Hypothalamus (tissue), 51 donors: ENCODE data around the gene CLEC3B.
"Not testable (repeated sequence)": the region's sequence is repeated elsewhere in the genome, so short reads cannot be mapped to it uniquely, and the experiment has no call there.

Experiments
- DNase-seq, 51 donors: peaks; one replicate each; lab custom pipeline; 2025; lab: John Stamatoyannopoulos, UW

The CLEC3B gene

DNA sequence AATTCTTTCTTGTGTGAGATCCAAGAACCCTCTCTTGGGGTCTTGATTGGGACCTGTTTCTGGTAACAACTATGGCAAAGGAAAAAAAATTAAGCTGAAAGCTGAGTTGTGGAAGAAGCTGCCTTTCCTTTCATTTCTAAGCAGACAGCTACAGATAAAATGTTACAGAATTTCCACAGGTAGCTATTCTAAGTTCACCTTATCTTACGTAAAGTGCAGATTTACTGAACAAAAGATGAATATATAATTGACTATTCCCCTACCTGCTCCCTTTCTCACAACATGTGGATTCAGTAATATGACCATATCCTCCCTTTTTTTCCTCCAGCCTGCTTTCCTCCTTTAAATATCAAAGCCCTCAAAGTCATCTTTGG lies 36.6 kb downstream of the CLEC3B start:
- no peak for DNase-seq

DNA sequence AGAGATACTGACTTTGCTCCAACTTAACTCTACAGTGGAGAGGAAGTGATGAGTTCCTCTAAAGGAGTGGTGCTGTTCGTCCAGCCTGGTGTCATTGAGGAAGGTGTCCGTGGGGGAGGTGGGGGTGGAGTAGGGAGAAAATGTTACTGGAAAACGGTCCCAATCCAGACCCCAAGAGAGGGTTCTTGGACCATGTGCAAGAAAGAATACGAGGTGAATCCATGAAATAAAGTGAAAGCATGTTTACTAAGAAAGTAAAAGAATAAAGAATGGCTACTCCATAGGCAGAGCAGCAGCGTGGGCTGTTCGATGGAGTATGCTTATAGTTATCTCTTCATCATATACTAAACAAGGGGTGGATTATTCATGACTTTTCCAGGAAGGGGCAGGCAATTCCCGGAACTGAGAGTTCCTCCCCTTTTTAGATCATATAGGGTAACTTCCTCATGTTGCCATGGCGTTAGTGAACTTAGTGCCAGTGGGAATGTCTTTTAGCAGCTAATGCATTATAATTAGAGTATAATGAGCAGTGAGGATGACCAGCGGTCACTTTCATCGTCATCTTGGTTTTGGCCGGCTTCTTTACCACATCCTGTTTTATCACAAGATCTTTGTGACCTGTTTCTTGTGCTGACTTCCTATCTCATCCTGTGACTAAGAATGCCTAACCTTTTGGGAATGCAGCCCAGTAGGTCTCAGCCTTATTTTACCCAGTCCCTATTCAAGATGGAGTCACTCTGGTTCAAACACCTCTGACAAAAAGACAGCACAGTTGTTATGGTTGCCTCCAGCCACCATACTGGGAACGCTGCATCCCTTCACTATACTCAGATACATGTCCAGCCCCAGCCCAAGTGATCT lies 38.6 kb downstream of the CLEC3B start:
- DNase-seq = peak in 2 of 51 donors; percentile 3 to 5

DNA sequence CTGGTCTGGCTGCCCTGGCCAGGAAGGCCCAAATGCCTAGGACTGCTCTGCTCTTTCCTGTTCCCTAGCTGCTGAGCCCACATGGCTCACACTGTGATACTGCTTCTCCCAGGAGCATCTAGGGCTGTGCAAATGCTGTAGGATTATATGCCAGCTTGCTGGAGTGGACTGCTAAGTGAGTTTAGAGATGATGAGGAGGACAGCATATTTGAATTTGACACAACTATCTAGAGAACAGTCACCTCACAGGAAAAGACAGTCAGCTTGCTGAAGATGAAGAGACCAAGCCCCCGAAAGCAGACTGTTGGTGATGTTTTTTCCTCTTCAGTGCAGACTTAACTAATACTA lies 39.2 kb downstream of the CLEC3B start:
- no peak for DNase-seq

DNA sequence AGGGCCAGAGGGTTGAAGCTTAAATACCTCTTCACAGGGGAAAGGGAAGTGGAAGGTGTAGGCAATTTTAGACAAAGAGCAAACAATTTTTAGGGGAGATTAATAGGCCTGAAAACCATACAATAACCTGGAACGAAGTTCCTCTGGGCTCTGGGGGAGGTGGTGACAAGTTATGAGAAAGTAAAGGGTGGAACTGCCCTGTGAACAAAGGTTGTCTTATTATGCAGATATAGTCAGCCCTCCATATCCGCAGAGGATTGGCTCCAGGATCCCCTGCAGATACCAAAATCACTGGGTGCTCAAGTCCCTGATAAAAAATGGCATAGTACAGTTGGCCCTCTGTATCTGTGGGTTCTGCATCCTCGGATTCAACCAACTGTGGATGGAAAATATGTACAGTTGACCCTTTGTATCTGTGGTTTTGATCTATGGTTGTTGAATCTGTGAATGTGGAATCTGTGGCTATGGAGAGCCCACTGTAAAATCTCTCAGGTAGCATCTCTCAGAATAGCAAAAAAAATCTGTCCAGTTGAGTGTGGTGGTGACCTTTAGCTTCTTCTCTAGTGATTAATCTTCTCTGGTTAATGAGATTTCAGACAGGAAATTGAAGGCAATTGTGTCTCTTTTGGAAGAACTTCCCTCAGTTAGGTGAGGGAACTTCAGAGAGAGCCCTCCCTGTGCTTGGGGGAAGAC lies 40.2 kb downstream of the CLEC3B start:
- DNase-seq = no peak

DNA sequence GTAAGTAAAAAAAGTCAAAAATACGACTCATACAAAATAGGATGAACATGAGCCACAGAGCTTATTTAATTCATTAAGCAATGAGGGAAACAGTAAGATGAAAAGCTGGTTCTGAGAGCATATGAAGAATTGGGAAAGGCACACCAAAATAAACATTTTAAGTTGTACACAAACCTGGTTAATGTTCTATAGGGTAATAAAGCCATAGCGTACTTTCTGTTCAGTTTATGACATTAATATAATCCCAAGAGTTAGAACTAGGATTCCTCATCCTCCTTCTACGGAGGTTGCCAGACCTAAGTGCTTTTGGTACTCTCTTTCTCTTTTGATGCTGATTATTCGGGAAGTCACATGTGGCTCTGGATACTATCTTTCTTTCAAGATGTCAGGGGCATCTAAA lies 41.4 kb downstream of the CLEC3B start:
- DNase-seq = no peak

DNA sequence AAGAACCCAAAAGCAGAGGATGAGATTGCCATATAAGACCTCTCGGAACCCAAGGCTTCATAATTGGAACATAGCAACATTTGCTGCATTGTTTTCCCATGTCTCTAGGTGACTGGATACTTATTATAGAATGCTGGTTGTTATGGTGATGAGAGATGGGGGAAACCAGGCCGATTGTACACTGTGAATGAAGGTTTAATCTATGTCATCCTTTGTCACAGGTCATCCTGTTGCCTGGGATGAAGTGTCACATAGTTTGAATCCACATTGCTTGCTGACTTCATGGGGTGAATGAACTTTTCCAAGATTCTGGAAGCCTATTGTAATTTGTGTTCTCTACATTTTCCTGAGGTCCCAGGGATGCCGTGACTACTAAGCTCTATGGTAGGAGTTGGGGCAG lies 41.8 kb downstream of the CLEC3B start:
- no peak for DNase-seq

DNA sequence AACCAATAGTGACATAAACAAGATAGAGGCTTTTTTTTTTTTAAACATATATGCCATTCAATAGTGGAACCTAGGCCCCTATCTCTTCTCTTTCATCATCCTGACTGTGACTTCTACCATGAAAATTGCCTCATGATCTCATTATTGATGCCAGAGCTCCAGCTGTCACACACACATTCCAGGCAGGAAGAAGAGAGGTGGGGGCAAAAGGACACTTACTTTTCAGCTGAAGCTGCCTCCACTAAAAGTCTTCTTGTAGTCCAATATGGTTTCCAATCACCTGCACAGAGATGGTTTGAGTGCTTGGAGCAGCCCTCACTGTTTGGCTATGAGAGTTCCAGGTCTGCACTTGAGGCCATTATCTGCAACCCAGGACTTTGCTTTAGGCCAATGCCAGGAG lies 45.0 kb downstream of the CLEC3B start:
- DNase-seq = no peak

DNA sequence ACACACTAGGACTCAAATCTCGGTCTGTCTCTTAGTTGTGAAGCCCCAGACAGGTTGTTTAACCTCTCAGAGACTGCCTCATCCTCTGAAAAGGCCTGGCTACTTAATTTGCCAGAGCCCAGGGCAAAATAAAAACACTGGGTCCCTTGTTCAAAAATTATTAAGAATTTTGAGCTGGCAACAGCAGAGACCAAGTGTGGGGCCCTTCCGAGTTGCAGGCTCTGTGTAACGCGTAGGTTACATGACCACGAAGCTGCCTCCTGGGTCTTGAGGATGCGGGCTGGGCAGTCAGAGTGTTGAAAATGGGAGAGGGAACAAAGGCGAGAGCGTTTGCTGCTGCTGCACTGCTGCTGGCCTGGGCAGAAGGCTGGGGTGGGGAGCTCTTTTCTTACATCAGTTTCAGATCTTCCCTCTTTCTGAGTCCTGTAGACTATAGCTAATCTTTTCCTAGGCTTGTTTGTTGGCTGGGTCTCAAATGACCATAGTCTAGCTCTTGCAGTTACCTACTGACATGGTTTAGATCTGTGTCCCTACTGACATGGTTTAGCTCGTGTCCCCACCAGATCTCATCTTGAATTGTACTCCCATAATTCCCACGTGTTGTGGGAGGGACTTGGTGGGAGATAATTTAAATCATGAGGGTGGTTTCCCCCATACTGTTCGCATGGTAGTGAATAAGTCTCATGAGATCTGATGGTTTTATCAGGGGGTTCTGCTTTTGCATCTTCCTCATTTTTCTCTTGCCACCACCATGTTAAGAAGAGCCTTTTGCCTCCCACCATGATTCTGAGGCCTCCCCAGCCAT lies 49.9 kb downstream of the CLEC3B start:
- DNase-seq = no peak

DNA sequence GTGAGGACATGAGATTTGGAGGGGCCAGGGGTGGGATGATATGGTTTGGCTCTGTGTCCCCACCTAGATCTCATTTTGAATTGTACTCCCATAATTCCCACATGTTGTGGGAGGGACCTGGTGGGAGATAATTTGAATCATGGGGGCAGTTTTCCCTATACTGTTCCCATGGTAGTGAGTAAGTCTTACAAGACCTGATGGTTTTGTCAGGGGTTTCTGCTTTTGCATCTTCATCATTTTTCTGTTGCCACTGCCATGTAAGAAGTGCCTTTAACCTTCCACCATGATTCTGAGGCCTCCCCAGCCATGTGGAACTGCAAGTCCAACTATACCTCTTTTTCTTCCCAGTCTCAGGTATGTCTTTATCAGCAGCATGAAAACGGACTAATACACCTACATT lies 52.2 kb downstream of the CLEC3B start:
- DNase-seq = not testable (repeated sequence)

DNA sequence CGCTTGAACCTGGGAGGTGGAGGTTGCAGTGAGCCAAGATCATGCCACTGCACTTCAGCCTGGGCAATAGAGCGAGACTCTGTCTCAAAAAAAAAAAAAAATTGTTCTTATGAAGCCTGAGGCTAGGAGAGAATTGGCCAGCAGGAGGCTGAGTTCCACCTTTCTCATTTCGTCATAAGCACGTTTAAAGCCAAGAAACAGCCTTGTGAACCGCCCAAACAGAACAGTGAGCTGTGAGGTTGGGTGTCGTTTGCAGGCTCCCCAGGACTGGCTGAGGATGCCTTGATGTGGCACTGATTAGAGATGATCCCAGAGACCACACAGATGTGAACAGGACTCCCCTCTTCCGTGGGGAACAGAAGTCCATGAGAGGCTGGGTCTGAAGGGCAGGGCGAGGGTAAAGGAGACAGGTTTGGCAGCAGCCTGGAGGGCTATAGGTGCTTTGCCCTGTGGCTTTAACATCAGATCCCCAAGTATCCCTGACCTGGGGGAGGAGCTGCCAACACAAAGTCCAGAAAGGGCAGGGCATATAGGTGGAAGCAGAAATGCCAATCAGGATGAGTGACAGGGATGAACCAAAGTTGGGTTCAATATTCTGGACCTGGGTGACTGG lies 52.9 kb downstream of the CLEC3B start:
- no peak for DNase-seq

DNA sequence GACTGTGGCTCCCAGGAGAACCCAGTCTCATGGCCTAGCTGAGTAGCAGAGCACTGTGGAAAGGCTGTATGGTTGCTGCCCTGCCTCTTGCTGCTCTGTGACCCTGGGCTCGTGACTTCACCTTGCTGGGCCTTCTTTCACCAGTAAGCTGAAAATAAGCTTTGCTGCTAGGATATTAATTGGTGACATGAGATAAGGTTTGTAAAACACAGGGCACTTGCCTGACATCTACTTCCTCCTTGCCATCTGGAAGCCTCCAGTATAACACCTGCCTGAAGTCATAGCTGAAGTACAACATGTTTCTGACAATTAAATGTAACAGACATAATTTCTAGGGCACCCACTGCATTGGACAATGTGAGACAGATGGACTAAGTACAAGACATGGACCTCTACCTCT lies 53.6 kb downstream of the CLEC3B start:
- DNase-seq = no peak

DNA sequence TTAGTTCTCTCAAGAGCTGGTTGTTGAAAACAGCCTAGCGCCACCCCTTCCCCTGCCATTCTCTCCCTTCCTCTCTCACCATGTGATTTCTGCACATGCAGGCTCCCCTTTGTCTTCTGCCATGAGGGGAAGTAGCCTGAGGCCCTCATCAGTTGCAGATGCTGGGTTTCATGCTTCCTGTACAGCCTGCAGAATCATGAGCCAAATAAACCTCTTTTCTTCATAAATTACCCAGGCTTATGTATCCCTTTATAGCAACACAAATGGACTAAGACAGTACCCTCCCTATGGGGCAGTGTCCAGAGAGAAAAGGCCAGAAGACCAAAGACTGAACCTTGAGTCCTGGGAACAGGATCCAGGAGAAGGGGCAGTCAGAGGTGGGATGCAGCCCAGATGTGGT lies 54.7 kb downstream of the CLEC3B start:
- DNase-seq = no peak

DNA sequence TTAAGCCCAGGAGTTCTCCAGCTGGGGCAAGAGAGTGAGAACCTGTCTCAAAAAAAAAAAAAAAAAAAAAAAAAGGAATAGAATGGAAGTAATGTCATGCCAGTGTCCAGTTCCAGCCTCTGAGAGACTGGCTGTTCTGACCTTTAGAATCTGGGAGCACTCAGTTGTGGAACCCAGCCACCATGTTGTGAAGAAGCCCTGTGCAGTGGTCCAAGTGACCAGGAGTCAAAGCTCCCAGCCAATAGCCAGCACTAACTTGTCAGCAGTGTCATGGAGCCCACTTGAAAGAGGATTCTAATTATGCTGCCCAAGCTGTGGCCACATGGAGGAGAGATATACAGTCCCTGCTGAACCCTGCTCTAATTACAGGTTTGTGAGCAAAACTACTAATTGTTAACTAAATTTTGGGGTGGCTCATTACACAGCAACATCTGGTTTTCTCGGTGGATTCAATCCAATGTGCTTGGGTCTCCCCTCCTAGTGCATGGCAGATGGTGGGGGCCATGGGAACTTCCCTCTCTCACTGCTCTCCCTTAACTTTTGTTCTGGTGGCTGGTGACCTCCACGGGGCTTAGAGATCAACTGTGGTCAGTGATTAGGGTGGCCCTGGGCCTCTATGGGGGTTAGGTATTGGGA lies 55.5 kb downstream of the CLEC3B start:
- no peak for DNase-seq

DNA sequence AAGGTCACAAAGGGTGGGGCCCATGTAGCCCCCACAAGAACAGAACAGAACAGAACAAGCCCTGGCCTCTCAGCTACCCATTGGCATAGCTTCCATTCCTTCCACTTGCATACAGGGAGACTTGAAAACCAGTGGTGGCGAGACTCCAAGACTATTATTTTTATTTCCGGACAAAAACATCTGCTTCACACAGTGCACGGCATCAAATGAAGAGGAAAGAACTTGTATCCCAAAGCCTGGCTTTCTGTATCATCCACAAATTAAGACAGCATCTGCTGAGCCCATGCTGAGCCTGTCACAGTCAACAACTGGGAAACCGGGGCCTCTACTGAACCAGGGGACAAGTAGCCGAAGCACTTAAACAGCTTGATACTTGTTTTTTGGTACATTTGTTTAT lies 56.0 kb downstream of the CLEC3B start:
- no peak for DNase-seq

DNA sequence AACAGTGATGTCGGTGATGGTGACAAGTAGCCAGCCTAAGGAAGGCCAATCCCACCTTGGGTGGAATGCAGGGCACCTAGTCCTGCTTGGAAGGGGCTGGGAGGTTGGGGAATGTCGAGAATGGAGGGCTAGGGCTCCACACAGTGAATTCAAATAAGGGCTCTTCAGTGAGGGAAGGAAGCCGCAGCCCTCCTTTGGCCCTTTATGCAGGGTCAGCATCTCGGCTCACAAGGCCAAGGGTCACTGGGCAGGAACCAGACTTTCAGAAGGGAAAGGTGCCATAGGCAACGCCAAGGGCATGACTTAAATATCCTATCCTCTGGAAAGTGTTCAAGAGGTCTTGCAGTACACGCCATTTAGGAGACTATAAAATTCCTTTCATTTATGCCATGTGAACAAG lies 56.9 kb downstream of the CLEC3B start:
- no peak for DNase-seq

DNA sequence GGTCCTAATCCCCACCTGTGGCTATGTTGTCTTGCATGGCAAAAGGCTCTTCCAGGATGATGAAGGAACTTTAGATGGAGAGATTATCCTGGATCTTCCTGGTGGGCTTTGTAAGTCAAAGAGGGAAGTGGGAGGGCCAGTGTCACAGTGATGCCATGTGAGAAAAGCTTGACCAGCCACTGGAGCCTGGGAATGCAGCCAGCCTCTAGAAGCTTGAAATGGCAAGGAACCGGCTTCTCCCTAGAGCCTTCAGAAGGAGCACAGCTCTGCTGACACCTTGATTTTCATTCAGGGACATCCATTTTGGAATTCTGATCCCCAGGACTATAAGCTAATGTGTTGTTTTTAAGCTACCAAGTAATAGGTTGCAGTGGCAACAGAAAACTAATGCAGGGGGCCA lies 58.3 kb downstream of the CLEC3B start:
- DNase-seq = peak in 3 of 51 donors; percentile 2 to 8 (median 4)

DNA sequence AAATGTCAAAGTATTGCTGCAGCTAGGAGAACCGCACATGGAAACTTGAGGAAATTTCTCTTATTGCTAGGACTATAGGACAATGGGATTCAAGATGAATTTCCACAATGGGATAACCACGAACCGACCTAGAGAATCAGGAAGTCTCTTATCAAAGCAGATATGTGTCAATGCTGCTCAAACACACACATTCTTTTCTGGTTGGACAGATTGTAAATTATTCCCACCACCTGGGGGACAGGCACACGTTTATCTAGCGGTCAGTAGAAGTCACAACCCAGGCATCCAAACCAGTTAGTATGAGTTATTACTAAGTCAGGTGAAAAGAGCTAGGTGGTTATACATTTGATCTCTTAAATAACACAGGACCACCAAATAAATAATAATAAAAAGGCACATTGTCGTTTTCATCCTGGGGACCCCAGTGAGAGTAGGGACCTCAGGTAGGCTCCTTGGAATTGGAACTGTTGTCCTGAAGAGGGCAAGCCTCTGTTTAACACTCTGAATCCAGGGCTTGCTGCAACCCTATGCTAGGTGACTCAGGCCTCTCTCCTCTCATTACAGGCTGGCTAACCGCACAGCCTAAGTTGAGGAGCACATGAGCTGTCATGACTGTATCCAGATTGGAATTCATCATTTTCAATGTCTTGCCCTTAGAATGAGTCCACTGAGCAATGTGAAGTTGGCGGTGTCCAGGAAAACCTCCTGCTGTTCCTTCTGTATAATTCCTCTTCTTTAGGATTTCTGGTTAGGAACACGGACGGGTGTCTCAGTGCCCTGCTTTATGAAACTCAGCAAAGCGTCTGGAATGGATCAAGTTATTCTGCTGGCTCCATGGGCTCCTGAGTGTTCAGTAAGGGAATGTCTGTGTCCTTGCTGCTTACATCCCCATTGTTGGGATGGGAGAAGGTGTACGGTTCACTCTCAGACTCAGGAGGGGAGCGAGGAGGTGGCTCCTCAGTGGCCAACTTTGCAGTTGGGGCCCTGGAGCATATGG lies 59.0 kb downstream of the CLEC3B start:
- DNase-seq = no peak
